ENCODE results near the gene KCNH8.
A peak's percentile ranks its signal among the peaks of the same experiment; 100 is the strongest.

The KCNH8 gene

GRCh38 chr3:19149368-19149767, 1.1 kb downstream of the KCNH8 start:
- Mint-ChIP-seq H3K4me3 (no peak overlapping the region), H3K27ac (no peak overlapping the region)
- peak; percentile 10 to 18 for DNase-seq (ENCODE audit: low spot score in 2 of 2)

GRCh38 chr3:19151171-19151570, 2.9 kb downstream of the KCNH8 start:
- ATAC-seq (ENCODE audit: low read depth), result no peak
- Mint-ChIP-seq H3K27ac (no peak overlapping the region), H3K27me3 (peaks cover 2% of the 10 kb centered on the region), H3K4me1 (peaks cover 14% of the 10 kb centered on the region), H3K36me3 (no peaks in the 10 kb centered on the region), H3K4me3 (no peak overlapping the region), H3K9me3 (no peaks in the 10 kb centered on the region)
- DNase-seq (ENCODE audit: low spot score in 2 of 2), result no peak

More at GRCh38 chr3:19149368-19149767, 1.1 kb downstream of the KCNH8 start:
- Mint-ChIP-seq H3K27me3 (peaks cover 2% of the 10 kb centered on the region), H3K9me3 (no peaks in the 10 kb centered on the region), H3K4me1 (peaks cover 16% of the 10 kb centered on the region), H3K36me3 (no peaks in the 10 kb centered on the region)
- no peak for ATAC-seq (ENCODE audit: low read depth)

- no peak overlapping the region for H3K27ac Mint-ChIP-seq
- H3K27me3 Mint-ChIP-seq, result peaks cover 2% of the 10 kb centered on the region
- DNase-seq (ENCODE audit: low spot score in 2 of 2) (no peak), ATAC-seq (ENCODE audit: low read depth) (no peak)
- no peak overlapping the region for H3K4me3 Mint-ChIP-seq
- no peaks in the 10 kb centered on the region for H3K4me1 Mint-ChIP-seq
- no peaks in the 10 kb centered on the region for H3K36me3 Mint-ChIP-seq
- no peaks in the 10 kb centered on the region for H3K9me3 Mint-ChIP-seq
Observed at GRCh38 chr3:19154693-19155250, 6.5 kb downstream of the KCNH8 start.

GRCh38 chr3:19155375-19155774, 7.1 kb downstream of the KCNH8 start:
- no peaks in the 10 kb centered on the region for H3K36me3 Mint-ChIP-seq
- peaks cover under 1% of the 10 kb centered on the region for H3K27me3 Mint-ChIP-seq
- ATAC-seq (ENCODE audit: low read depth), result no peak
- H3K9me3 Mint-ChIP-seq, result no peaks in the 10 kb centered on the region
- no peak overlapping the region for H3K27ac Mint-ChIP-seq
- no peak overlapping the region for H3K4me3 Mint-ChIP-seq
- H3K4me1 Mint-ChIP-seq, result no peaks in the 10 kb centered on the region
- no peak for DNase-seq (ENCODE audit: low spot score in 2 of 2)

GRCh38 chr3:19159966-19160635, 11.8 kb downstream of the KCNH8 start:
- ATAC-seq (ENCODE audit: low read depth) (no peak), DNase-seq (ENCODE audit: low spot score in 2 of 2) (no peak)
- Mint-ChIP-seq H3K27me3 (no peaks in the 10 kb centered on the region), H3K9me3 (no peaks in the 10 kb centered on the region), H3K4me3 (no peak overlapping the region), H3K36me3 (no peaks in the 10 kb centered on the region), H3K4me1 (no peaks in the 10 kb centered on the region), H3K27ac (no peak overlapping the region)

GRCh38 chr3:19165654-19166053, 17.3 kb downstream of the KCNH8 start:
- H3K27me3 Mint-ChIP-seq, result peaks cover 2% of the 10 kb centered on the region
- DNase-seq (ENCODE audit: low spot score in 2 of 2), result no peak

GRCh38 chr3:19171794-19172193, 23.5 kb downstream of the KCNH8 start:
- no peak overlapping the region for H3K4me3 Mint-ChIP-seq
- H3K27ac Mint-ChIP-seq, result no peak overlapping the region
- DNase-seq (ENCODE audit: low spot score in 2 of 2), result no peak
- H3K27me3 Mint-ChIP-seq, result peaks cover 2% of the 10 kb centered on the region
- H3K36me3 Mint-ChIP-seq, result no peaks in the 10 kb centered on the region
- H3K4me1 Mint-ChIP-seq, result no peaks in the 10 kb centered on the region
- no peaks in the 10 kb centered on the region for H3K9me3 Mint-ChIP-seq
- no peak for ATAC-seq (ENCODE audit: low read depth)

More at GRCh38 chr3:19165654-19166053, 17.3 kb downstream of the KCNH8 start:
- no peaks in the 10 kb centered on the region for H3K36me3 Mint-ChIP-seq
- H3K4me3 Mint-ChIP-seq, result no peak overlapping the region
- no peak for ATAC-seq (ENCODE audit: low read depth)
- no peaks in the 10 kb centered on the region for H3K9me3 Mint-ChIP-seq
- no peak overlapping the region for H3K27ac Mint-ChIP-seq
- no peaks in the 10 kb centered on the region for H3K4me1 Mint-ChIP-seq

GRCh38 chr3:19173945-19174344, 25.6 kb downstream of the KCNH8 start:
- no peak overlapping the region for H3K4me3 Mint-ChIP-seq
- peaks cover 2% of the 10 kb centered on the region for H3K27me3 Mint-ChIP-seq
- H3K27ac Mint-ChIP-seq, result no peak overlapping the region
- no peaks in the 10 kb centered on the region for H3K9me3 Mint-ChIP-seq
- ATAC-seq (ENCODE audit: low read depth), result no peak
- no peaks in the 10 kb centered on the region for H3K36me3 Mint-ChIP-seq
- DNase-seq (ENCODE audit: low spot score in 2 of 2), result no peak
- H3K4me1 Mint-ChIP-seq, result no peaks in the 10 kb centered on the region

GRCh38 chr3:19183584-19183983, 35.3 kb downstream of the KCNH8 start:
- ATAC-seq (ENCODE audit: low read depth), result peak; percentile 61
- Mint-ChIP-seq H3K36me3 (no peaks in the 10 kb centered on the region), H3K27ac (no peak overlapping the region), H3K4me3 (no peak overlapping the region), H3K4me1 (peaks cover 6% of the 10 kb centered on the region), H3K27me3 (no peaks in the 10 kb centered on the region), H3K9me3 (no peaks in the 10 kb centered on the region)
- DNase-seq (ENCODE audit: low spot score in 2 of 2), result no peak

GRCh38 chr3:19190126-19190525, 41.8 kb downstream of the KCNH8 start:
- Mint-ChIP-seq H3K27ac (no peak overlapping the region), H3K36me3 (no peaks in the 10 kb centered on the region), H3K27me3 (no peaks in the 10 kb centered on the region), H3K9me3 (no peaks in the 10 kb centered on the region), H3K4me1 (peaks cover 4% of the 10 kb centered on the region), H3K4me3 (no peak overlapping the region)
- DNase-seq (ENCODE audit: low spot score in 2 of 2), result no peak
- no peak for ATAC-seq (ENCODE audit: low read depth)

GRCh38 chr3:19190602-19191001, 42.3 kb downstream of the KCNH8 start:
- peak; percentile 24 for ATAC-seq (ENCODE audit: low read depth)
- no peak overlapping the region for H3K27ac Mint-ChIP-seq
- no peak overlapping the region for H3K4me3 Mint-ChIP-seq
- H3K36me3 Mint-ChIP-seq, result no peaks in the 10 kb centered on the region
- H3K27me3 Mint-ChIP-seq, result no peaks in the 10 kb centered on the region
- peaks cover 4% of the 10 kb centered on the region for H3K4me1 Mint-ChIP-seq
- no peaks in the 10 kb centered on the region for H3K9me3 Mint-ChIP-seq
- DNase-seq (ENCODE audit: low spot score in 2 of 2), result no peak

- Mint-ChIP-seq H3K27ac (no peak overlapping the region), H3K4me1 (no peaks in the 10 kb centered on the region)
- DNase-seq (ENCODE audit: low spot score in 2 of 2), result no peak
Observed at GRCh38 chr3:19199131-19199530, 50.8 kb downstream of the KCNH8 start.

GRCh38 chr3:19202303-19202702, 54.0 kb downstream of the KCNH8 start:
- no peak for ATAC-seq (ENCODE audit: low read depth)
- Mint-ChIP-seq H3K9me3 (no peaks in the 10 kb centered on the region), H3K27ac (no peak overlapping the region), H3K27me3 (peaks cover 2% of the 10 kb centered on the region), H3K4me3 (no peak overlapping the region), H3K36me3 (no peaks in the 10 kb centered on the region), H3K4me1 (no peaks in the 10 kb centered on the region)
- DNase-seq (ENCODE audit: low spot score in 2 of 2), result no peak

More at GRCh38 chr3:19199131-19199530, 50.8 kb downstream of the KCNH8 start:
- ATAC-seq (ENCODE audit: low read depth), result no peak
- H3K4me3 Mint-ChIP-seq, result no peak overlapping the region
- no peaks in the 10 kb centered on the region for H3K9me3 Mint-ChIP-seq
- H3K27me3 Mint-ChIP-seq, result peaks cover 2% of the 10 kb centered on the region
- H3K36me3 Mint-ChIP-seq, result no peaks in the 10 kb centered on the region

- DNase-seq (ENCODE audit: low spot score in 2 of 2), result no peak
- no peaks in the 10 kb centered on the region for H3K9me3 Mint-ChIP-seq
- no peaks in the 10 kb centered on the region for H3K36me3 Mint-ChIP-seq
- ATAC-seq (ENCODE audit: low read depth), result no peak
- no peaks in the 10 kb centered on the region for H3K4me1 Mint-ChIP-seq
- no peak overlapping the region for H3K4me3 Mint-ChIP-seq
- no peak overlapping the region for H3K27ac Mint-ChIP-seq
- H3K27me3 Mint-ChIP-seq, result peaks cover 2% of the 10 kb centered on the region
Observed at GRCh38 chr3:19202754-19203153, 54.4 kb downstream of the KCNH8 start.

- ATAC-seq (ENCODE audit: low read depth), result no peak
- Mint-ChIP-seq H3K4me3 (no peak overlapping the region), H3K9me3 (no peaks in the 10 kb centered on the region), H3K27me3 (peaks cover 2% of the 10 kb centered on the region), H3K36me3 (no peaks in the 10 kb centered on the region), H3K4me1 (no peaks in the 10 kb centered on the region), H3K27ac (no peak overlapping the region)
- no peak for DNase-seq (ENCODE audit: low spot score in 2 of 2)
Observed at GRCh38 chr3:19206540-19206939, 58.2 kb downstream of the KCNH8 start.

Measured in memory B cell (primary cell).